Measurements from ENCODE around the gene RBM33. TPM values are rescaled to one million over a fixed set of nuclear protein-coding genes. Genes with fewer than 3 reads are reported as not detected.

RBM33 gene
- total and polyA plus RNA-seq, 2 of the 4 experiments (the other 2 are of a cell fraction) = 7.3 to 10.8 TPM

- peaks cover 38% of the 10 kb centered on the region for H3K36me3 ChIP-seq (ENCODE audit: control insufficient read depth, insufficient read depth, low read length)
- ATAC-seq (ENCODE audit: low read depth) = no peak
- POLR2A ChIA-PET (ENCODE audit: unreplicated experiment) = no interaction called here
Observed at GRCh38 chr7:155715111-155715805, 70.8 kb downstream of the RBM33 start.

More at GRCh38 chr7:155715111-155715805, 70.8 kb downstream of the RBM33 start:
- no peaks in the 10 kb centered on the region for H3K9me3 ChIP-seq (ENCODE audit: control insufficient read depth, insufficient read depth, low read length)
- H3K18ac ChIP-seq (ENCODE audit: low read depth, low read length) = no peak overlapping the region
- no peak overlapping the region for H2BK5ac ChIP-seq (ENCODE audit: low read depth, low read length, poor library complexity, severe bottlenecking)
- no peak overlapping the region for H2AFZ ChIP-seq (replicated peaks; ENCODE audit: low read length, poor library complexity)
- H3K14ac ChIP-seq (replicated peaks; ENCODE audit: low read depth, low read length) = no peak overlapping the region
- no TSS peak for BruUV-seq (replicated peaks)
- H2AK5ac ChIP-seq (ENCODE audit: low read depth, low read length) = no peak overlapping the region
- H3K56ac ChIP-seq (ENCODE audit: extremely low read depth, insufficient read depth, low read length) = no peak overlapping the region
- intact Hi-C loops (cut with micrococcal nuclease) = no loop called here
- peaks cover 15% of the 10 kb centered on the region for H3K9me1 ChIP-seq (ENCODE audit: insufficient read depth, low read length)
- peaks cover 33 to 50% of the 10 kb centered on the region in 2 experiments for H3K79me1 ChIP-seq (ENCODE audit: low read depth in 1 of 2, low read length in 2 of 2)
- no peak overlapping the region for H3K23ac ChIP-seq (ENCODE audit: low read depth, low read length)
- no peak overlapping the region for H4K91ac ChIP-seq (ENCODE audit: insufficient read depth, low read depth, low read length)
- dilution Hi-C loops (cut with HindIII; ENCODE audit: low sequenced_read_pairs, unreplicated experiment) = no loop called here
- H2BK20ac ChIP-seq (ENCODE audit: low read depth, low read length) = no peak overlapping the region
- H4K8ac ChIP-seq (ENCODE audit: low read depth in 2 of 2, low read length in 2 of 2) = no peak overlapping the region
- H3K9ac ChIP-seq (ENCODE audit: low read depth, low read length) = no peak overlapping the region
- CTCF ChIA-PET = interaction anchor here (0.5 kb wide), 1 partner anchor 51 kb away, joined by 3 read pairs; no protein-coding TSS in a partner anchor
- no peak overlapping the region for H3K27ac ChIP-seq (ENCODE audit: insufficient read depth, low read length)
- H2BK120ac ChIP-seq (ENCODE audit: low read depth, low read length) = no peak overlapping the region
- H3K4me3 ChIP-seq (ENCODE audit: insufficient read depth, low read depth, low read length) = no peak overlapping the region
- H3K4me2 ChIP-seq (ENCODE audit: low read depth, low read length) = no peak overlapping the region
- H3K4ac ChIP-seq (ENCODE audit: low read depth, low read length) = no peak overlapping the region
- H3K27me3 ChIP-seq (ENCODE audit: control insufficient read depth, insufficient read depth, low read length) = no peaks in the 10 kb centered on the region
- H4K20me1 ChIP-seq (ENCODE audit: insufficient read depth, low read length) = peaks cover 23% of the 10 kb centered on the region
- H4K5ac ChIP-seq (ENCODE audit: low read depth, low read length) = no peak overlapping the region
- in situ Hi-C loops (cut with MboI; ENCODE audit: low sequenced_read_pairs) = no loop called here
- H2AK9ac ChIP-seq (replicated peaks; ENCODE audit: low read depth, low read length, poor library complexity) = no peak overlapping the region
- H2BK15ac ChIP-seq (ENCODE audit: low read depth, low read length) = no peak overlapping the region
- 86% methylated on average over 6 of the region's 11 CpGs; no CpG with 5 or more reads in 1 of the 2 experiments for WGBS, 2 experiments (ENCODE audit: extremely low coverage in 2 of 2, insufficient read length in 1 of 2)
- peaks cover 2% of the 10 kb centered on the region; the same call in 1 of the 2 replicates for H3K4me1 ChIP-seq (ENCODE audit: control insufficient read depth, insufficient read depth, low read length)
- TF ChIP-seq, protein P1, sequence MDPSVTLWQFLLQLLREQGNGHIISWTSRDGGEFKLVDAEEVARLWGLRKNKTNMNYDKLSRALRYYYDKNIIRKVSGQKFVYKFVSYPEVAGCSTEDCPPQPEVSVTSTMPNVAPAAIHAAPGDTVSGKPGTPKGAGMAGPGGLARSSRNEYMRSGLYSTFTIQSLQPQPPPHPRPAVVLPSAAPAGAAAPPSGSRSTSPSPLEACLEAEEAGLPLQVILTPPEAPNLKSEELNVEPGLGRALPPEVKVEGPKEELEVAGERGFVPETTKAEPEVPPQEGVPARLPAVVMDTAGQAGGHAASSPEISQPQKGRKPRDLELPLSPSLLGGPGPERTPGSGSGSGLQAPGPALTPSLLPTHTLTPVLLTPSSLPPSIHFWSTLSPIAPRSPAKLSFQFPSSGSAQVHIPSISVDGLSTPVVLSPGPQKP (IDR thresholded peaks at IDR 0.05; ENCODE audit: borderline replicate concordance, low read depth, low read length) = no peak
- TF ChIP-seq MAZ (IDR thresholded peaks at IDR 0.05; ENCODE audit: borderline replicate concordance, low read depth, low read length) (no peak), MAFK (IDR thresholded peaks at IDR 0.05; ENCODE audit: low read depth, low read length) (no peak), NFE2L2 (IDR thresholded peaks at IDR 0.05; ENCODE audit: low read depth, low read length) (no peak)
- no peak for DNase-seq
